Keratinocyte (primary cell): ENCODE measurements around the gene ANKRD16. TPM values are rescaled to one million over a fixed set of nuclear protein-coding genes. Genes with fewer than 3 reads are reported as not detected.

Source experiments
- DNase-seq: peaks from one replicate; pipeline ENCODE4 v3.0.0-alpha.2; 2011; ENCODE audit warnings: low read depth, missing footprints, low spot score
- FAIRE-seq: peaks from 2 replicates; lab custom pipeline; 2011; peaks lifted over from hg19 to GRCh38; lab: Jason Lieb, UNC
- H2AFZ ChIP-seq: 2 replicates; pipeline ENCODE4 v1.6.0; 2012; ENCODE audit warnings: low read length, control low read depth, inconsistent platforms; ENCODE audit not compliant: control insufficient read depth
- H3K27ac ChIP-seq: 2 replicates; pipeline ENCODE4 v1.5.1; 2011; ENCODE audit warnings: low read length; ENCODE audit not compliant: control insufficient read depth, insufficient read depth
- H3K27me3 ChIP-seq: 3 replicates; pipeline ENCODE4 v1.6.0; 2011; ENCODE audit warnings: low read length; ENCODE audit not compliant: control insufficient read depth, insufficient read depth; ENCODE audit errors: extremely low read depth
- H3K36me3 ChIP-seq, 2 experiments: 2 replicates in 1 of 2; 3 replicates in 1 of 2; pipeline ENCODE4 v1.5.1; 2011; ENCODE audit warnings: low read length in 2 of 2, mild to moderate bottlenecking in 1 of 2; ENCODE audit not compliant: control insufficient read depth in 2 of 2, insufficient read depth in 2 of 2; ENCODE audit errors: extremely low read depth in 1 of 2
- H3K4me1 ChIP-seq: 3 replicates; pipeline ENCODE4 v1.5.1; 2011; ENCODE audit warnings: low read length; ENCODE audit not compliant: control insufficient read depth, insufficient read depth; ENCODE audit errors: extremely low read depth
- H3K4me2 ChIP-seq: 3 replicates; pipeline ENCODE4 v1.6.0; 2011; ENCODE audit warnings: low read depth, low read length; ENCODE audit not compliant: control insufficient read depth, insufficient read depth; ENCODE audit errors: extremely low read depth
- H3K4me3 ChIP-seq, 3 experiments: fragments of 200-600 bp in 1 of 3; sonication (generic) in 1 of 3; 2 replicates in 2 of 3; 3 replicates in 1 of 3; pipeline ENCODE4 v1.5.1; 2011 to 2016; ENCODE audit warnings: low read length in 3 of 3, mild to moderate bottlenecking in 3 of 3, control low read depth in 2 of 3, inconsistent platforms in 1 of 3, low read depth in 1 of 3, mixed read lengths in 1 of 3, mixed run types in 1 of 3, moderate library complexity in 1 of 3; ENCODE audit not compliant: control insufficient read depth in 2 of 3, insufficient read depth in 2 of 3; ENCODE audit errors: extremely low read depth in 1 of 3
- H3K79me2 ChIP-seq: 2 replicates; pipeline ENCODE4 v1.6.0; 2012; ENCODE audit warnings: low read length; ENCODE audit not compliant: control insufficient read depth, insufficient read depth
- H3K9ac ChIP-seq: 3 replicates; pipeline ENCODE4 v1.6.0; 2011; ENCODE audit warnings: low read length; ENCODE audit not compliant: control insufficient read depth, insufficient read depth; ENCODE audit errors: extremely low read depth
- H3K9me1 ChIP-seq: 3 replicates; pipeline ENCODE4 v1.6.0; 2011; ENCODE audit warnings: low read length; ENCODE audit not compliant: control insufficient read depth, insufficient read depth; ENCODE audit errors: extremely low read depth
- H3K9me3 ChIP-seq: 2 replicates; pipeline ENCODE4 v1.5.1; 2012; ENCODE audit warnings: low read depth, low read length; ENCODE audit not compliant: control insufficient read depth
- H4K20me1 ChIP-seq: 3 replicates; pipeline ENCODE4 v1.6.0; 2011; ENCODE audit warnings: low read length; ENCODE audit not compliant: control insufficient read depth, insufficient read depth; ENCODE audit errors: extremely low read depth
- EZH2 ChIP-seq: IDR thresholded peaks from one replicate; pipeline ENCODE4 v1.6.1; 2012; ENCODE audit warnings: inconsistent platforms, mild to moderate bottlenecking, low read length, moderate library complexity
- dilution Hi-C: fragments of 300-500 bp; cut with MboI; formaldehyde crosslinking; loops from one replicate; pipeline ENCODE4 v1.7.0; 2020; ENCODE audit warnings: low sequenced_read_pairs; ENCODE audit not compliant: extremely low pct_ligation_motif_present
- polyA plus RNA-seq, 5 experiments: library from polyadenylated mRNA; depleted of rRNA in 3 of 5; stranded (reverse) in 3 of 5; stranded (forward) in 1 of 5; unstranded in 1 of 5; fragments of >200 nt; gene quantifications; 1 replicate in 1 of 5; 2 replicates in 3 of 5; 3 replicates in 1 of 5; pipeline versions ENCODE4 v1.2.1 to v1.2.3, GENCODE V29; 2011 to 2012; ENCODE audit warnings: missing spikeins in 2 of 5, low read depth in 1 of 5, low replicate concordance in 1 of 5
- TF ChIP-seq, protein P1 (sequence below), 3 experiments: IDR thresholded peaks in 1 of 3; conservative IDR thresholded peaks in 1 of 3; optimal IDR thresholded peaks in 1 of 3; 2 replicates in 2 of 3; 3 replicates in 1 of 3; pipeline versions ENCODE3 to v1.5.1; 2011; ENCODE audit warnings: low read length in 3 of 3, mild to moderate bottlenecking in 3 of 3, moderate library complexity in 2 of 3, control low read depth in 1 of 3, inconsistent platforms in 1 of 3; ENCODE audit not compliant: insufficient read depth in 2 of 3; ENCODE audit errors: extremely low read depth in 1 of 3

ANKRD16 gene
- polyA plus RNA-seq, 1 donor (not counting 4 experiments of a cell fraction or from before 2014, with no cell fraction given), result 6.2 TPM

DNA sequence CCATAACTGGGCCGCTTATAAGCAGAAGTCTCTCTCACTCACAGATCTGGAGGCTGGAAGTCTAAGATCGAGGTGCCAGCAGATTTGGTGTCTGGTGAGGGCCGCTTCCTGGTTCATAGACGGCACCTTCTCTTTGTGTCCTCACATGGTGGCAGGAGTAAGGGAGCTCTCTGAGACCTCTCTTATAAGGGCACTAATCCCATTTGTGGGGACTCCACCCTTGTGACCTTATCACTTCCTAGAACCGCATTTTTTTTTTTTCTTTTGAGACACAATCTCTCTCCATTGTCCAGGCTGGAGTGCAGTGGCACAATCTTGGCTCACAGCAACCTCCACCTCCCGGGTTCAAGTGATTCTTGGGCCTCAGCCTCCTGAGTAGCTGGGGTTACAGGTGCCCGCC is 8.5 kb upstream of the ANKRD16 start:
- DNase-seq (no peak), FAIRE-seq (no peak)
- Histone ChIP-seq H3K4me3 (no peak overlapping the region), H2AFZ (no peak overlapping the region), H3K36me3 (peaks cover 12 to 25% of the 10 kb centered on the region in 2 experiments), H3K9ac (no peak overlapping the region), H3K27me3 (no peaks in the 10 kb centered on the region), H4K20me1 (peaks cover 4% of the 10 kb centered on the region), H3K4me1 (no peaks in the 10 kb centered on the region), H3K9me3 (no peaks in the 10 kb centered on the region), H3K9me1 (peaks cover 2% of the 10 kb centered on the region), H3K4me2 (no peak overlapping the region), H3K79me2 (peaks cover 62% of the 10 kb centered on the region), H3K27ac (no peak overlapping the region)
- TF ChIP-seq, protein P1, sequence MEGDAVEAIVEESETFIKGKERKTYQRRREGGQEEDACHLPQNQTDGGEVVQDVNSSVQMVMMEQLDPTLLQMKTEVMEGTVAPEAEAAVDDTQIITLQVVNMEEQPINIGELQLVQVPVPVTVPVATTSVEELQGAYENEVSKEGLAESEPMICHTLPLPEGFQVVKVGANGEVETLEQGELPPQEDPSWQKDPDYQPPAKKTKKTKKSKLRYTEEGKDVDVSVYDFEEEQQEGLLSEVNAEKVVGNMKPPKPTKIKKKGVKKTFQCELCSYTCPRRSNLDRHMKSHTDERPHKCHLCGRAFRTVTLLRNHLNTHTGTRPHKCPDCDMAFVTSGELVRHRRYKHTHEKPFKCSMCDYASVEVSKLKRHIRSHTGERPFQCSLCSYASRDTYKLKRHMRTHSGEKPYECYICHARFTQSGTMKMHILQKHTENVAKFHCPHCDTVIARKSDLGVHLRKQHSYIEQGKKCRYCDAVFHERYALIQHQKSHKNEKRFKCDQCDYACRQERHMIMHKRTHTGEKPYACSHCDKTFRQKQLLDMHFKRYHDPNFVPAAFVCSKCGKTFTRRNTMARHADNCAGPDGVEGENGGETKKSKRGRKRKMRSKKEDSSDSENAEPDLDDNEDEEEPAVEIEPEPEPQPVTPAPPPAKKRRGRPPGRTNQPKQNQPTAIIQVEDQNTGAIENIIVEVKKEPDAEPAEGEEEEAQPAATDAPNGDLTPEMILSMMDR (optimal IDR thresholded peaks at IDR 0.05 in 1 of 3, IDR thresholded peaks at IDR 0.05 in 1 of 3, conservative IDR thresholded peaks at IDR 0.05 in 1 of 3; ENCODE audit: extremely low read depth in 1 of 3, insufficient read depth in 2 of 3, low read length in 3 of 3), result no peak
- TF ChIP-seq EZH2, result no peak
- dilution Hi-C loops, result no loop called here

DNA sequence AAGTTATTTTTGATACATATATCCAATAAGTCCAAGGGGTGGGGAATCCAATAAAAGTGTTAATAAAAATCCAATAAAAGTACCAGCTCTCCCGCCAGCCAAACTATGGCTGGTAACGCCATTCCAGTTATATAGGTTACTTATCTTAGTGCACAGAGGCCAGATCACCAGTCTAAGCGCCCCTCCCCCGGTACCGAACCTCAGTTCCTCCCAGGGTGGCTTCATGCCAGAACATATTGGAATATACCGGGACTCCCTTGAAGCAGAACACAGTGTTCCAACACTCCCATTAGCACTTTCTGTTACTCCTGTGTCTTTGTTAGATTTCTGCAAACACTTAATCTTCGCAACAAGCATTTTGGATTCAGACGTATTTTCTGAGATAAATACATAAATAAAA is 7.8 kb upstream of the ANKRD16 start:
- Histone ChIP-seq H3K9ac (no peak overlapping the region), H3K9me3 (no peaks in the 10 kb centered on the region), H3K27me3 (no peaks in the 10 kb centered on the region), H3K4me2 (no peak overlapping the region), H3K36me3 (peaks cover 10 to 29% of the 10 kb centered on the region in 2 experiments), H3K4me1 (no peaks in the 10 kb centered on the region), H4K20me1 (peaks cover 4% of the 10 kb centered on the region), H3K79me2 (peaks cover 63% of the 10 kb centered on the region), H3K9me1 (peaks cover 2% of the 10 kb centered on the region), H2AFZ (no peak overlapping the region), H3K4me3 (no peak overlapping the region), H3K27ac (no peak overlapping the region)
- TF ChIP-seq EZH2, result no peak
- TF ChIP-seq, protein P1 (optimal IDR thresholded peaks at IDR 0.05 in 1 of 3, IDR thresholded peaks at IDR 0.05 in 1 of 3, conservative IDR thresholded peaks at IDR 0.05 in 1 of 3; ENCODE audit: extremely low read depth in 1 of 3, insufficient read depth in 2 of 3, low read length in 3 of 3), result no peak
- DNase-seq, result no peak
- dilution Hi-C loops, result no loop called here
- no peak for FAIRE-seq
